Central memory CD4-positive, alpha-beta T cell (primary cell): ENCODE measurements around the gene GNB1.
"Not testable (repeated sequence)": the region's sequence is repeated elsewhere in the genome, so short reads cannot be mapped to it uniquely, and the experiment has no call there.

Experiments
- DNase-seq: peaks from one replicate; pipeline ENCODE4 v3.0.0; 2022

The GNB1 gene

GRCh38 chr1:1857096-1857703 lies 33.7 kb downstream of the GNB1 start:
- DNase-seq = no peak

- DNase-seq = not testable (repeated sequence)
These were observed 34.7 kb downstream of the GNB1 start for GRCh38 chr1:1856161-1856560.

- no peak for DNase-seq
These were observed 37.2 kb downstream of the GNB1 start for GRCh38 chr1:1853593-1854257.

GRCh38 chr1:1852619-1853414 lies 38.1 kb downstream of the GNB1 start:
- no peak for DNase-seq

- no peak for DNase-seq
These were observed 43.0 kb downstream of the GNB1 start for GRCh38 chr1:1847890-1848289.

- DNase-seq = no peak
These were observed 43.6 kb downstream of the GNB1 start for GRCh38 chr1:1847061-1847850.

GRCh38 chr1:1846386-1846918 lies 44.4 kb downstream of the GNB1 start:
- no peak for DNase-seq

GRCh38 chr1:1842360-1843146 lies 48.3 kb downstream of the GNB1 start:
- DNase-seq = no peak

GRCh38 chr1:1841575-1841995 lies 49.3 kb downstream of the GNB1 start:
- DNase-seq = no peak

- no peak for DNase-seq
These were observed 51.4 kb downstream of the GNB1 start for GRCh38 chr1:1839311-1839965.

- DNase-seq = no peak
These were observed 54.8 kb downstream of the GNB1 start for GRCh38 chr1:1836119-1836518.

- no peak for DNase-seq
These were observed 55.3 kb downstream of the GNB1 start for GRCh38 chr1:1835546-1835945.

GRCh38 chr1:1833916-1834325 lies 57.0 kb downstream of the GNB1 start:
- DNase-seq = no peak

- no peak for DNase-seq
These were observed 57.4 kb downstream of the GNB1 start for GRCh38 chr1:1833456-1833855.

GRCh38 chr1:1832820-1833219 lies 58.1 kb downstream of the GNB1 start:
- no peak for DNase-seq

GRCh38 chr1:1832166-1832565 lies 58.7 kb downstream of the GNB1 start:
- no peak for DNase-seq

GRCh38 chr1:1827089-1827848 lies 63.6 kb downstream of the GNB1 start:
- DNase-seq = no peak

GRCh38 chr1:1826356-1827088 lies 64.4 kb downstream of the GNB1 start:
- no peak for DNase-seq

- DNase-seq = no peak
These were observed 65.7 kb downstream of the GNB1 start for GRCh38 chr1:1825217-1825616.

GRCh38 chr1:1819762-1820161 lies 71.1 kb downstream of the GNB1 start:
- DNase-seq = no peak
